ENCODE measurements around the gene RAB3IL1. TPM values are rescaled to one million over a fixed set of nuclear protein-coding genes. Genes with fewer than 3 reads are reported as not detected.

The RAB3IL1 gene
- polyA plus RNA-seq, 3 donors = 0.13 TPM; not detected in 2

GRCh38 chr11:61888590-61888989 is 28.8 kb downstream of the RAB3IL1 start:
- Histone ChIP-seq H3K27ac (ENCODE audit: low read depth in 1 of 2, low read length in 2 of 2) (no peak overlapping the region), H3K9ac (ENCODE audit: insufficient read depth, low read length, poor library complexity, severe bottlenecking) (no peak overlapping the region)
- peaks cover 9% of the 10 kb centered on the region for H3K4me1 Mint-ChIP-seq

GRCh38 chr11:61887839-61888494 is 29.4 kb downstream of the RAB3IL1 start:
- no peak for DNase-seq
- H3K36me3 ChIP-seq (replicated peaks in 1 of 2; ENCODE audit: control insufficient read depth in 1 of 2, insufficient read depth in 2 of 2, low read length in 2 of 2) = no peaks in the 10 kb centered on the region
- Mint-ChIP-seq H3K36me3 (no peaks in the 10 kb centered on the region), H3K4me3 (no peak overlapping the region), H3K27me3 (ENCODE audit: low read depth in 3 of 3) (peaks cover 9 to 15% (median 14%) of the 10 kb centered on the region in 3 donors), H3K4me1 (peaks cover 9% of the 10 kb centered on the region), H3K9me3 (peaks cover 0 to 4% (median 2%) of the 10 kb centered on the region in 7 donors), H3K27ac (no peak overlapping the region)
- H3K27ac ChIP-seq (ENCODE audit: low read depth in 1 of 2, low read length in 2 of 2) = no peak overlapping the region
- H3K4me2 ChIP-seq (replicated peaks; ENCODE audit: extremely low read depth, low read length, poor library complexity, severe bottlenecking) = no peak overlapping the region
- 98% methylated on average over 6 of the region's 7 CpGs for WGBS (ENCODE audit: insufficient coverage)
- no peaks in the 10 kb centered on the region for H4K20me1 ChIP-seq (ENCODE audit: insufficient read depth, low read length)
- no peaks in the 10 kb centered on the region for H3K79me2 ChIP-seq (ENCODE audit: insufficient read depth, low read length)
- H3K4me1 ChIP-seq (ENCODE audit: control insufficient read depth in 1 of 2, insufficient read depth in 2 of 2, low read length in 2 of 2) = peaks cover 12 to 17% of the 10 kb centered on the region in 2 donors
- no peak overlapping the region for H3K9ac ChIP-seq (ENCODE audit: insufficient read depth, low read length, poor library complexity, severe bottlenecking)
- no peak overlapping the region for H2AFZ ChIP-seq (ENCODE audit: insufficient read depth, low read depth, low read length, poor library complexity, severe bottlenecking)
- peaks cover 0 to 19% of the 10 kb centered on the region in 2 donors for H3K27me3 ChIP-seq (ENCODE audit: control insufficient read depth in 2 of 2, insufficient read depth in 2 of 2, low read length in 2 of 2)
- TF ChIP-seq CTCF (IDR thresholded peaks at IDR 0.05) = no peak
- H3K4me3 ChIP-seq (replicated peaks in 1 of 3; ENCODE audit: low read depth in 2 of 3, low read length in 3 of 3) = no peak overlapping the region
- intact Hi-C loops (cut with micrococcal nuclease) = loop anchor here in 1 of 2 donors (10.0 kb wide), 1 partner anchor 83 kb away; no protein-coding TSS in a partner anchor
- H3K9me3 ChIP-seq (replicated peaks in 1 of 2; ENCODE audit: control insufficient read depth in 1 of 2, insufficient read depth in 1 of 2, low read length in 2 of 2) = no peaks in the 10 kb centered on the region

More at GRCh38 chr11:61888590-61888989, 28.8 kb downstream of the RAB3IL1 start:
- Mint-ChIP-seq H3K27ac (no peak overlapping the region), H3K27me3 (ENCODE audit: low read depth in 3 of 3) (peaks cover 9 to 16% (median 14%) of the 10 kb centered on the region in 3 donors), H3K9me3 (peaks cover 0 to 4% (median 2%) of the 10 kb centered on the region in 7 donors), H3K4me3 (no peak overlapping the region), H3K36me3 (no peaks in the 10 kb centered on the region)
- no peaks in the 10 kb centered on the region for H3K79me2 ChIP-seq (ENCODE audit: insufficient read depth, low read length)
- H3K36me3 ChIP-seq (replicated peaks in 1 of 2; ENCODE audit: control insufficient read depth in 1 of 2, insufficient read depth in 2 of 2, low read length in 2 of 2) = no peaks in the 10 kb centered on the region
- no peak overlapping the region for H3K4me3 ChIP-seq (replicated peaks in 1 of 3; ENCODE audit: low read depth in 2 of 3, low read length in 3 of 3)
- no peaks in the 10 kb centered on the region for H3K9me3 ChIP-seq (replicated peaks in 1 of 2; ENCODE audit: control insufficient read depth in 1 of 2, insufficient read depth in 1 of 2, low read length in 2 of 2)
- peaks cover 0 to 19% of the 10 kb centered on the region in 2 donors for H3K27me3 ChIP-seq (ENCODE audit: control insufficient read depth in 2 of 2, insufficient read depth in 2 of 2, low read length in 2 of 2)
- peaks cover 12 to 17% of the 10 kb centered on the region in 2 donors for H3K4me1 ChIP-seq (ENCODE audit: control insufficient read depth in 1 of 2, insufficient read depth in 2 of 2, low read length in 2 of 2)
- H2AFZ ChIP-seq (ENCODE audit: insufficient read depth, low read depth, low read length, poor library complexity, severe bottlenecking) = no peak overlapping the region
- WGBS (ENCODE audit: insufficient coverage) = 91% methylated on average over 10 of the region's 12 CpGs
- DNase-seq = no peak
- no peak for TF ChIP-seq CTCF (IDR thresholded peaks at IDR 0.05)
- H3K4me2 ChIP-seq (replicated peaks; ENCODE audit: extremely low read depth, low read length, poor library complexity, severe bottlenecking) = no peak overlapping the region
- H4K20me1 ChIP-seq (ENCODE audit: insufficient read depth, low read length) = no peaks in the 10 kb centered on the region
- intact Hi-C loops (cut with micrococcal nuclease) = loop anchor here in 1 of 2 donors (10.0 kb wide), 1 partner anchor 84 kb away; no protein-coding TSS in a partner anchor
